RWPE2 (cell line): ENCODE data around the gene SHC4.

Source experiments
- ATAC-seq: fragments of 200-7000 bp; cut with Tn5 transposase; 3 replicates; pipeline ENCODE4 v1.9.1; 2021; ENCODE audit warnings: low read depth
- DNase-seq: peaks from one replicate; pipeline ENCODE4 v3.0.0-alpha.2; 2020; ENCODE audit warnings: low spot score
- H3K27ac ChIP-seq: fragments of 450-650 bp; 2 replicates; pipeline ENCODE4 v1.5.1; 2017; ENCODE audit warnings: mild to moderate bottlenecking; ENCODE audit not compliant: poor library complexity, severe bottlenecking
- H3K27me3 ChIP-seq: fragments of 250-450 bp; sonication (Bioruptor Pico); 2 replicates; pipeline ENCODE4 v1.5.1; 2021; ENCODE audit warnings: mild to moderate bottlenecking, moderate library complexity; ENCODE audit not compliant: insufficient read depth, poor library complexity, severe bottlenecking
- H3K36me3 ChIP-seq: fragments of 250-450 bp; sonication (Bioruptor Pico); 2 replicates; pipeline ENCODE4 v1.5.1; 2020; ENCODE audit warnings: low read depth, mild to moderate bottlenecking, moderate library complexity
- H3K4me1 ChIP-seq: fragments of 250-450 bp; sonication (Bioruptor Pico); 2 replicates; pipeline ENCODE4 v1.5.1; 2021; ENCODE audit warnings: mild to moderate bottlenecking, moderate library complexity; ENCODE audit not compliant: insufficient read depth, poor library complexity, severe bottlenecking
- H3K4me3 ChIP-seq: fragments of 250-450 bp; sonication (Bioruptor Pico); 2 replicates; pipeline ENCODE4 v1.5.1; 2021; ENCODE audit warnings: mild to moderate bottlenecking, moderate library complexity; ENCODE audit not compliant: severe bottlenecking
- H3K9me3 ChIP-seq: fragments of 250-450 bp; sonication (Bioruptor Pico); 2 replicates; pipeline ENCODE4 v1.5.1; 2021; ENCODE audit warnings: mild to moderate bottlenecking, moderate library complexity; ENCODE audit not compliant: severe bottlenecking
- CTCF ChIP-seq: fragments of 450-650 bp; IDR thresholded peaks from one replicate; pipeline ENCODE4 v1.5.1; 2017; ENCODE audit warnings: mild to moderate bottlenecking, moderate library complexity; ENCODE audit not compliant: poor library complexity, severe bottlenecking

SHC4 gene

GRCh38 chr15:48937886-48938285 lies 25.8 kb downstream of the SHC4 start:
- Histone ChIP-seq H3K9me3 (no peaks in the 10 kb centered on the region), H3K27ac (no peak overlapping the region), H3K27me3 (no peaks in the 10 kb centered on the region), H3K36me3 (no peaks in the 10 kb centered on the region), H3K4me3 (no peak overlapping the region), H3K4me1 (peaks cover 11% of the 10 kb centered on the region)
- no peak for TF ChIP-seq CTCF
- DNase-seq: no peak
- no peak for ATAC-seq

DNA sequence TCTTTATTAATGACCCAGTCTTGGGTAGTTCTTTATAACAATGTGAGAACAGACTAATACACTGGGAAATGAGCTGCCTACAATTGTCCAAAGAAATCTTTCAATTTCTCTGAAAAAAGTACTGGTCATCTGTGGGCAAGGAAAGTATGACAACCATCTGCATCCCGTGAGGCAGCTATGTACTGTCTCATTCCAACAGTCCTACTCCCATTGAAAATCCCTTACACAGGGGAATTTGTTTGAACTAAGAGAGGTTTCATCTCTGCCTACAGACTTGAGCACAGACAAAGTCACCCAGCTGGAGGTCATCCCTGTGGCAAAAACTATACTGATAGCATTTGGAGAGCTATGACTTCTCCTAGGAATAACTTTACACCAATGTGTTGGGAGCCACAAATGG lies 27.1 kb downstream of the SHC4 start:
- peaks cover 11% of the 10 kb centered on the region for H3K4me1 ChIP-seq
- no peak for TF ChIP-seq CTCF
- DNase-seq: no peak
- ATAC-seq: no peak
- H3K4me3 ChIP-seq: no peak overlapping the region
- H3K36me3 ChIP-seq: no peaks in the 10 kb centered on the region
- H3K27ac ChIP-seq: no peak overlapping the region
- no peaks in the 10 kb centered on the region for H3K27me3 ChIP-seq
- H3K9me3 ChIP-seq: no peaks in the 10 kb centered on the region

DNA sequence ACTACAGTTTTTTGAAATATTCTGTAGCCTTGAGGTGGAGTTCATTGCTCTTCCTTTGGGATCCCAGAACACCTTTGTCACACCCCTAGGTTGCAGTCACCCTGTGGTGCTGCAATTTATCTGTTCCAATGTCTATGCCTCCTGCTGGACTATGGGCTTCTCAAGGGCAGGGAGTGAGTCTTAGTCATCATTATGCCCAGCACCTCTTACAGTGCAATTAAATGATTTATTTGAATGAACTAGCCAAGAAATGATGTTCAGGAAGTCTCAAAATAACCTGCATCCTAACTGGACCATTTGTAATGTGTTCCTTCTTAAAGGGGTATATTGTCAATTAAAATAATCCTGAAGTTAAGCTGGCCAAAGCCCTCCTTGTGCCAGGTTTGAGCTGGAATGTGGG lies 28.5 kb downstream of the SHC4 start:
- H3K4me1 ChIP-seq: peaks cover 7% of the 10 kb centered on the region
- H3K9me3 ChIP-seq: no peaks in the 10 kb centered on the region
- H3K27ac ChIP-seq: no peak overlapping the region
- H3K36me3 ChIP-seq: no peaks in the 10 kb centered on the region
- no peak for ATAC-seq
- H3K27me3 ChIP-seq: no peaks in the 10 kb centered on the region
- no peak for TF ChIP-seq CTCF
- no peak for DNase-seq
- H3K4me3 ChIP-seq: no peak overlapping the region

DNA sequence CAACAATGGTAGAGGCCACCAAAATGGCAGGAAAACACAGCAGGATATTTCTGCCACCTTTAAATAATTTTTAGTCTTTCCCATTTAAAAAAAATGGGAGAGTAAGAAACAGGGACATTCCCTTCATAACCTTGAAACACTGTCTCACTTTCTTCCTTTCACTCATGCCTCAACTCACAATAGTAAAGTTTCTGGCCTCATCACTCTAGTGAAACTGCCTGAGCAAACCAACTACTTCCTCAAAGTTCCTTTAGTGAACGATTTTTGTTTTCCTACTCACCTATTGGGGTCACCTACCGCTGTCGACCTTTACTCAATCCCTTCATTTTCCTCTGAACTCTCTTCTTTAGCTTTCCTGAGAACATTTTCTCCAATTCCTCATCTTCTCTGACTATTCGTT lies 33.0 kb downstream of the SHC4 start:
- DNase-seq (no peak), ATAC-seq (no peak)
- Histone ChIP-seq H3K4me3 (no peak overlapping the region), H3K36me3 (no peaks in the 10 kb centered on the region), H3K27me3 (no peaks in the 10 kb centered on the region), H3K27ac (no peak overlapping the region), H3K4me1 (peaks cover 14% of the 10 kb centered on the region), H3K9me3 (no peaks in the 10 kb centered on the region)
- TF ChIP-seq CTCF: no peak

GRCh38 chr15:48929661-48930060 lies 34.1 kb downstream of the SHC4 start:
- ATAC-seq: peak; percentile 21
- DNase-seq: no peak
- Histone ChIP-seq H3K4me1 (peaks cover 18% of the 10 kb centered on the region), H3K36me3 (no peaks in the 10 kb centered on the region), H3K27ac (no peak overlapping the region), H3K4me3 (no peak overlapping the region), H3K27me3 (no peaks in the 10 kb centered on the region), H3K9me3 (no peaks in the 10 kb centered on the region)
- TF ChIP-seq CTCF: no peak
